PFSK-1 (cell line): ENCODE results near the gene LAD1.

Experiments used
- POLR2AphosphoS5 ChIP-seq: IDR thresholded peaks from 2 replicates; pipeline ENCODE4 v1.6.1; 2012; ENCODE audit warnings: low read depth, mild to moderate bottlenecking, control low read depth, low read length, moderate library complexity
- SIN3A ChIP-seq: IDR thresholded peaks from 2 replicates; pipeline ENCODE4 v1.6.1; 2012; ENCODE audit warnings: mild to moderate bottlenecking, low read length, moderate library complexity, borderline replicate concordance; ENCODE audit not compliant: insufficient read depth
- TAF1 ChIP-seq: IDR thresholded peaks from 2 replicates; pipeline ENCODE4 v1.6.1; 2012; ENCODE audit warnings: low read length, control low read depth, borderline replicate concordance; ENCODE audit not compliant: insufficient read depth
- TF ChIP-seq, protein P1 (sequence below), 2 experiments: IDR thresholded peaks; 2 replicates each; pipeline versions ENCODE4 v1.6.1 to v1.8.0; 2011 to 2012; ENCODE audit warnings: low read depth in 2 of 2, low read length in 2 of 2, control low read depth in 1 of 2, inconsistent platforms in 1 of 2, mild to moderate bottlenecking in 1 of 2, moderate library complexity in 1 of 2; ENCODE audit not compliant: insufficient read depth in 1 of 2

DNA sequence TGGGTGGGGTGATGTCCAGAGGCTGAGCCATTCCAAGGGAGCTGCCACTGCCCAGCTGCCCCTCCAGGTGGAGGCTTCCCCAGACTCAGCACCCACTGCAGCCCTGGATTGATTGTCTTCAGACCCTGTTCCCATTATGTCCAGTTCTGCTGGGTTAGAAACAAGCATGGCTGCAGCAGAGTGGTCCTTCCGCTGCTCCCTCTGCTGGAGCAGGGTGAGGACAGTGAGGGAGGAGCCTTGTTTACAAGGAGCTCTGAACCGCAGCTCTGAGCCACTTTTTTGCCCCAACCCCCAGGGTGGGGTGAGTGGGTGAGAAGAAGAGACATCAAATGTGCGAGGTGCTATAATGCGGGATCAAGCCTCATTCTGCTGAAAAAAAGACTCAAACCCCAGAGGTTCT, 24.0 kb downstream of the LAD1 start:
- no peak for TF ChIP-seq POLR2AphosphoS5
- no peak for TF ChIP-seq TAF1
- TF ChIP-seq, protein P1, sequence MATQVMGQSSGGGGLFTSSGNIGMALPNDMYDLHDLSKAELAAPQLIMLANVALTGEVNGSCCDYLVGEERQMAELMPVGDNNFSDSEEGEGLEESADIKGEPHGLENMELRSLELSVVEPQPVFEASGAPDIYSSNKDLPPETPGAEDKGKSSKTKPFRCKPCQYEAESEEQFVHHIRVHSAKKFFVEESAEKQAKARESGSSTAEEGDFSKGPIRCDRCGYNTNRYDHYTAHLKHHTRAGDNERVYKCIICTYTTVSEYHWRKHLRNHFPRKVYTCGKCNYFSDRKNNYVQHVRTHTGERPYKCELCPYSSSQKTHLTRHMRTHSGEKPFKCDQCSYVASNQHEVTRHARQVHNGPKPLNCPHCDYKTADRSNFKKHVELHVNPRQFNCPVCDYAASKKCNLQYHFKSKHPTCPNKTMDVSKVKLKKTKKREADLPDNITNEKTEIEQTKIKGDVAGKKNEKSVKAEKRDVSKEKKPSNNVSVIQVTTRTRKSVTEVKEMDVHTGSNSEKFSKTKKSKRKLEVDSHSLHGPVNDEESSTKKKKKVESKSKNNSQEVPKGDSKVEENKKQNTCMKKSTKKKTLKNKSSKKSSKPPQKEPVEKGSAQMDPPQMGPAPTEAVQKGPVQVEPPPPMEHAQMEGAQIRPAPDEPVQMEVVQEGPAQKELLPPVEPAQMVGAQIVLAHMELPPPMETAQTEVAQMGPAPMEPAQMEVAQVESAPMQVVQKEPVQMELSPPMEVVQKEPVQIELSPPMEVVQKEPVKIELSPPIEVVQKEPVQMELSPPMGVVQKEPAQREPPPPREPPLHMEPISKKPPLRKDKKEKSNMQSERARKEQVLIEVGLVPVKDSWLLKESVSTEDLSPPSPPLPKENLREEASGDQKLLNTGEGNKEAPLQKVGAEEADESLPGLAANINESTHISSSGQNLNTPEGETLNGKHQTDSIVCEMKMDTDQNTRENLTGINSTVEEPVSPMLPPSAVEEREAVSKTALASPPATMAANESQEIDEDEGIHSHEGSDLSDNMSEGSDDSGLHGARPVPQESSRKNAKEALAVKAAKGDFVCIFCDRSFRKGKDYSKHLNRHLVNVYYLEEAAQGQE (IDR thresholded peaks at IDR 0.05; ENCODE audit: insufficient read depth in 1 of 2, low read depth in 2 of 2, low read length in 2 of 2): no peak
- no peak for TF ChIP-seq SIN3A
